Neural cell (in vitro differentiated cells): ENCODE data around the gene SRC.

Experiments used
- POLR2AphosphoS5 ChIP-seq: IDR thresholded peaks from 2 replicates; pipeline ENCODE4 v1.6.1; 2012
- REST ChIP-seq: IDR thresholded peaks from 2 replicates; pipeline ENCODE4 v1.6.1; 2012; ENCODE audit warnings: borderline replicate concordance
- TF ChIP-seq, protein P1 (sequence below): fragments of 450-650 bp; IDR thresholded peaks from 2 replicates; pipeline ENCODE4 v1.5.1; 2014; ENCODE audit warnings: antibody characterized with exemption, mild to moderate bottlenecking, moderate library complexity; ENCODE audit not compliant: poor library complexity, severe bottlenecking

GRCh38 chr20:37401930-37402675 is 56.2 kb downstream of the SRC start:
- TF ChIP-seq POLR2AphosphoS5 (no peak), REST (no peak)
- TF ChIP-seq, protein P1, sequence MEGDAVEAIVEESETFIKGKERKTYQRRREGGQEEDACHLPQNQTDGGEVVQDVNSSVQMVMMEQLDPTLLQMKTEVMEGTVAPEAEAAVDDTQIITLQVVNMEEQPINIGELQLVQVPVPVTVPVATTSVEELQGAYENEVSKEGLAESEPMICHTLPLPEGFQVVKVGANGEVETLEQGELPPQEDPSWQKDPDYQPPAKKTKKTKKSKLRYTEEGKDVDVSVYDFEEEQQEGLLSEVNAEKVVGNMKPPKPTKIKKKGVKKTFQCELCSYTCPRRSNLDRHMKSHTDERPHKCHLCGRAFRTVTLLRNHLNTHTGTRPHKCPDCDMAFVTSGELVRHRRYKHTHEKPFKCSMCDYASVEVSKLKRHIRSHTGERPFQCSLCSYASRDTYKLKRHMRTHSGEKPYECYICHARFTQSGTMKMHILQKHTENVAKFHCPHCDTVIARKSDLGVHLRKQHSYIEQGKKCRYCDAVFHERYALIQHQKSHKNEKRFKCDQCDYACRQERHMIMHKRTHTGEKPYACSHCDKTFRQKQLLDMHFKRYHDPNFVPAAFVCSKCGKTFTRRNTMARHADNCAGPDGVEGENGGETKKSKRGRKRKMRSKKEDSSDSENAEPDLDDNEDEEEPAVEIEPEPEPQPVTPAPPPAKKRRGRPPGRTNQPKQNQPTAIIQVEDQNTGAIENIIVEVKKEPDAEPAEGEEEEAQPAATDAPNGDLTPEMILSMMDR = no peak
